ENCODE results near the gene CEACAM3. TPM values are rescaled to one million over a fixed set of nuclear protein-coding genes. Genes with fewer than 3 reads are reported as not detected.
A peak's percentile ranks its signal among the peaks of the same experiment; 100 is the strongest.

The CEACAM3 gene
- total RNA-seq, 2 donors from 2014 or later: 0.25 TPM; not detected in 1

- Mint-ChIP-seq H3K4me3 (no peak overlapping the region), H3K27ac (no peak overlapping the region), H3K27me3 (peaks cover 34% of the 10 kb centered on the region), H3K4me1 (peaks cover 20% of the 10 kb centered on the region), H3K36me3 (ENCODE audit: low read depth) (no peaks in the 10 kb centered on the region)
- ATAC-seq (no peak), DNase-seq (no peak)
- H3K9me3 ChIP-seq (ENCODE audit: control insufficient read depth, low read length, poor library complexity, severe bottlenecking): no peaks in the 10 kb centered on the region
These were observed 3.1 kb downstream of the CEACAM3 start for GRCh38 chr19:41799444-41800000.

- no peaks in the 10 kb centered on the region for H3K9me3 ChIP-seq (ENCODE audit: control insufficient read depth, low read length, poor library complexity, severe bottlenecking)
- Mint-ChIP-seq H3K27me3 (peaks cover 24% of the 10 kb centered on the region), H3K4me3 (no peak overlapping the region), H3K27ac (peak overlapping the region; percentile 51), H3K36me3 (ENCODE audit: low read depth) (no peaks in the 10 kb centered on the region), H3K4me1 (peaks cover 24% of the 10 kb centered on the region)
- no peak for ATAC-seq
- no peak for DNase-seq
These were observed 4.6 kb downstream of the CEACAM3 start for GRCh38 chr19:41801031-41801430.

GRCh38 chr19:41801792-41802211, 5.4 kb downstream of the CEACAM3 start:
- Mint-ChIP-seq H3K4me3 (no peak overlapping the region), H3K27ac (peak overlapping the region; percentile 51), H3K4me1 (peaks cover 24% of the 10 kb centered on the region), H3K36me3 (ENCODE audit: low read depth) (no peaks in the 10 kb centered on the region), H3K27me3 (peaks cover 16% of the 10 kb centered on the region)
- no peak for DNase-seq
- no peaks in the 10 kb centered on the region for H3K9me3 ChIP-seq (ENCODE audit: control insufficient read depth, low read length, poor library complexity, severe bottlenecking)
- ATAC-seq: peak; percentile 30

- no peak for ATAC-seq
- Mint-ChIP-seq H3K4me3 (no peak overlapping the region), H3K36me3 (ENCODE audit: low read depth) (no peaks in the 10 kb centered on the region), H3K4me1 (peaks cover 24% of the 10 kb centered on the region), H3K27me3 (peaks cover 7% of the 10 kb centered on the region), H3K27ac (no peak overlapping the region)
- no peak for DNase-seq
- H3K9me3 ChIP-seq (ENCODE audit: control insufficient read depth, low read length, poor library complexity, severe bottlenecking): no peaks in the 10 kb centered on the region
These were observed 6.4 kb downstream of the CEACAM3 start for GRCh38 chr19:41802770-41803169.

GRCh38 chr19:41804336-41804735, 7.9 kb downstream of the CEACAM3 start:
- no peak overlapping the region for H3K27ac Mint-ChIP-seq
- no peak overlapping the region for H3K4me3 Mint-ChIP-seq
- ATAC-seq: peak; percentile 23
- peaks cover 24% of the 10 kb centered on the region for H3K4me1 Mint-ChIP-seq
- peaks cover 12% of the 10 kb centered on the region for H3K27me3 Mint-ChIP-seq
- H3K36me3 Mint-ChIP-seq (ENCODE audit: low read depth): no peaks in the 10 kb centered on the region
- no peaks in the 10 kb centered on the region for H3K9me3 ChIP-seq (ENCODE audit: control insufficient read depth, low read length, poor library complexity, severe bottlenecking)
- DNase-seq: no peak

- DNase-seq: no peak
- H3K36me3 Mint-ChIP-seq (ENCODE audit: low read depth): no peaks in the 10 kb centered on the region
- no peak for ATAC-seq
- H3K9me3 ChIP-seq (ENCODE audit: control insufficient read depth, low read length, poor library complexity, severe bottlenecking): no peaks in the 10 kb centered on the region
- H3K27me3 Mint-ChIP-seq: peaks cover 9% of the 10 kb centered on the region
- no peak overlapping the region for H3K4me3 Mint-ChIP-seq
- no peak overlapping the region for H3K27ac Mint-ChIP-seq
- H3K4me1 Mint-ChIP-seq: peaks cover 19% of the 10 kb centered on the region
These were observed 10.8 kb downstream of the CEACAM3 start for GRCh38 chr19:41807176-41807575.

- DNase-seq (no peak), ATAC-seq (no peak)
- peaks cover 14% of the 10 kb centered on the region for H3K4me1 Mint-ChIP-seq
- H3K9me3 ChIP-seq (ENCODE audit: control insufficient read depth, low read length, poor library complexity, severe bottlenecking): no peaks in the 10 kb centered on the region
- H3K36me3 Mint-ChIP-seq (ENCODE audit: low read depth): no peaks in the 10 kb centered on the region
- no peak overlapping the region for H3K27ac Mint-ChIP-seq
- H3K4me3 Mint-ChIP-seq: no peak overlapping the region
- H3K27me3 Mint-ChIP-seq: peaks cover 9% of the 10 kb centered on the region
These were observed 12.5 kb downstream of the CEACAM3 start for GRCh38 chr19:41808663-41809566.

GRCh38 chr19:41810301-41810700, 13.9 kb downstream of the CEACAM3 start:
- no peaks in the 10 kb centered on the region for H3K9me3 ChIP-seq (ENCODE audit: control insufficient read depth, low read length, poor library complexity, severe bottlenecking)
- DNase-seq (no peak), ATAC-seq (no peak)
- Mint-ChIP-seq H3K4me1 (peaks cover 7% of the 10 kb centered on the region), H3K4me3 (no peak overlapping the region), H3K27me3 (peaks cover 9% of the 10 kb centered on the region), H3K36me3 (ENCODE audit: low read depth) (no peaks in the 10 kb centered on the region), H3K27ac (no peak overlapping the region)

DNA sequence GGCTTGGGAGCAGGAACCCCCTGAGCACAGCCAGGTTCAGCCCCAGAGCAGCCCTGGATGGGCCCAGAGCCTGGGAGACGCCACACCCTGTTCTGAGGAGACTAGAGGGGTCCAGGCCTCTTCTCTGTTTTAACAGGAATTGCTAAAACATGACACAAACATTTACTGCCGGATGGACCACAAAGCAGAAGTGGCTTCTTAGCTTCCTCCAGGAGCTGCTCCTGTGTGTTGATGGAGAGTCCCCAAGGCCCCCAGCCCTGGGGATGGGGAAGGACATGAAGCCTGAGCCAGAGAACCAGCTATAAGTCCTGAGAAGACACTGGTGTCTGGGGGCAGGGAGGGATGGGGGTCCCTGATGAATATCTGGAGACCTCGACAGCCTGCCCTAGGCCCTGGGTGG, 14.6 kb downstream of the CEACAM3 start:
- Mint-ChIP-seq H3K4me3 (no peak overlapping the region), H3K36me3 (ENCODE audit: low read depth) (no peaks in the 10 kb centered on the region), H3K27me3 (peaks cover 9% of the 10 kb centered on the region), H3K4me1 (peaks cover 3% of the 10 kb centered on the region), H3K27ac (no peak overlapping the region)
- ATAC-seq: no peak
- no peak for DNase-seq
- H3K9me3 ChIP-seq (ENCODE audit: control insufficient read depth, low read length, poor library complexity, severe bottlenecking): no peaks in the 10 kb centered on the region

DNA sequence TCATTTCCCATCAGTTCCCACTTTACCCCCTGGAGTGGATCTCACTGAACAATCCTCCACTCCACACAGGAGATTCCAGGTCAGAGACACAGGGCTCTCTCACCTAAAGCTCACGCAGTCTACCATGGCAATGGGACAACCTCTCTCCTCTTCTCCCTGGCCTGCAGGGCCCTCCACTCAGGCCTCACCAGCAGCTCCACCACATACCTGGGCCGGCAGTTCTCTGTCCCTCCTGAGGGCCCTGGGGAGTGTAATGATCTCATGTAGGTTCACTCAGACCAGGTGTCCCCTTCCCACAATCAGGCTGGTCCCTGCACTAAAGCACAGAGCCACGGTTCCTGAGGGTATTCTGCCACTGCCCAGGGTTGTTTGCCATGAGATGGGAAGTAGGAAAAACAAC, 15.6 kb downstream of the CEACAM3 start:
- no peaks in the 10 kb centered on the region for H3K9me3 ChIP-seq (ENCODE audit: control insufficient read depth, low read length, poor library complexity, severe bottlenecking)
- Mint-ChIP-seq H3K4me3 (no peak overlapping the region), H3K36me3 (ENCODE audit: low read depth) (no peaks in the 10 kb centered on the region)

GRCh38 chr19:41813911-41814310, 17.5 kb downstream of the CEACAM3 start:
- Mint-ChIP-seq H3K4me1 (peaks cover 3% of the 10 kb centered on the region), H3K27ac (no peak overlapping the region), H3K4me3 (no peak overlapping the region), H3K27me3 (no peaks in the 10 kb centered on the region), H3K36me3 (ENCODE audit: low read depth) (no peaks in the 10 kb centered on the region)
- no peak for DNase-seq
- H3K9me3 ChIP-seq (ENCODE audit: control insufficient read depth, low read length, poor library complexity, severe bottlenecking): no peaks in the 10 kb centered on the region
- ATAC-seq: no peak

More for the DNA sequence above, 15.6 kb downstream of the CEACAM3 start:
- no peak overlapping the region for H3K27ac Mint-ChIP-seq
- ATAC-seq: no peak
- DNase-seq: no peak
- H3K27me3 Mint-ChIP-seq: peaks cover 9% of the 10 kb centered on the region
- peaks cover 3% of the 10 kb centered on the region for H3K4me1 Mint-ChIP-seq

GRCh38 chr19:41815301-41815700, 18.9 kb downstream of the CEACAM3 start:
- H3K36me3 Mint-ChIP-seq (ENCODE audit: low read depth): no peaks in the 10 kb centered on the region
- no peak overlapping the region for H3K4me3 Mint-ChIP-seq
- H3K9me3 ChIP-seq (ENCODE audit: control insufficient read depth, low read length, poor library complexity, severe bottlenecking): no peaks in the 10 kb centered on the region

DNA sequence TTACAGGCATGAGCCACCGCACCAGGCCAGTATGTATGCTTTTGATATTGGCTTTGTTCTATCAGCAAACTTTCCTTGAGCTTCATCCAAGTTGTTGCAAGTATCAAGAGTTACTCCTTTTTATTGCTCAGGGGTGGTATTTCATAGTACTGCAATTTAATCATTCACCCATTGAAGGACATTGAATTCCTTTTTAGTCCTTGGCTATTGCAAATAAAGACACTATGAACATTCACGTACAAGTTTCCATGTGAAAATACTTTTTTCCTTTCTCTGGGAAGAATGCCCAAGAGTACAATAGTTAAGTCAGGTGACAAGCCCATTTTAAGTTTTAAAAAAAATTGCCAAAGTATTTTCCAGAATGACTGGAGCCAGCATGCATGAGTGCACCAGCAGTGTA, 20.4 kb downstream of the CEACAM3 start:
- Mint-ChIP-seq H3K4me3 (no peak overlapping the region), H3K27me3 (peaks cover 12% of the 10 kb centered on the region), H3K27ac (no peak overlapping the region), H3K36me3 (ENCODE audit: low read depth) (no peaks in the 10 kb centered on the region), H3K4me1 (peaks cover 6% of the 10 kb centered on the region)
- DNase-seq (no peak), ATAC-seq (no peak)
- no peaks in the 10 kb centered on the region for H3K9me3 ChIP-seq (ENCODE audit: control insufficient read depth, low read length, poor library complexity, severe bottlenecking)

More at GRCh38 chr19:41815301-41815700, 18.9 kb downstream of the CEACAM3 start:
- Mint-ChIP-seq H3K27ac (no peak overlapping the region), H3K27me3 (no peaks in the 10 kb centered on the region), H3K4me1 (peaks cover 3% of the 10 kb centered on the region)
- DNase-seq (no peak), ATAC-seq (no peak)
